H7 (cell line): ENCODE results near the gene SCRN3. TPM values are rescaled to one million over a fixed set of nuclear protein-coding genes. Genes with fewer than 3 reads are reported as not detected.
"Not testable (repeated sequence)": the region's sequence is repeated elsewhere in the genome, so short reads cannot be mapped to it uniquely, and the experiment has no call there.

Source experiments
- DNase-seq: peaks from one replicate; pipeline ENCODE4 v3.0.0; 2012
- H3K27me3 ChIP-seq: 2 replicates; pipeline ENCODE4 v1.6.0; 2011; ENCODE audit warnings: mild to moderate bottlenecking, low read length; ENCODE audit not compliant: control insufficient read depth, insufficient read depth
- H3K36me3 ChIP-seq: replicated peaks from 2 replicates; pipeline ENCODE4 v1.5.1; 2011; ENCODE audit warnings: low read length; ENCODE audit not compliant: control insufficient read depth, insufficient read depth
- H3K4me3 ChIP-seq: 2 replicates; pipeline ENCODE4 v1.5.1; 2011; ENCODE audit warnings: low read depth, mild to moderate bottlenecking, control low read depth, low read length, moderate library complexity; ENCODE audit not compliant: insufficient read depth
- total RNA-seq: library from RNA; depleted of rRNA; stranded (reverse); fragments of >200 nt; shearing (Covaris generic); gene quantifications from 2 replicates; pipeline ENCODE4 v1.2.3, GENCODE V29; 2014; rRNA removed

The SCRN3 gene, protein sequence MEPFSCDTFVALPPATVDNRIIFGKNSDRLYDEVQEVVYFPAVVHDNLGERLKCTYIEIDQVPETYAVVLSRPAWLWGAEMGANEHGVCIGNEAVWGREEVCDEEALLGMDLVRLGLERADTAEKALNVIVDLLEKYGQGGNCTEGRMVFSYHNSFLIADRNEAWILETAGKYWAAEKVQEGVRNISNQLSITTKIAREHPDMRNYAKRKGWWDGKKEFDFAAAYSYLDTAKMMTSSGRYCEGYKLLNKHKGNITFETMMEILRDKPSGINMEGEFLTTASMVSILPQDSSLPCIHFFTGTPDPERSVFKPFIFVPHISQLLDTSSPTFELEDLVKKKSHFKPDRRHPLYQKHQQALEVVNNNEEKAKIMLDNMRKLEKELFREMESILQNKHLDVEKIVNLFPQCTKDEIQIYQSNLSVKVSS
- total RNA-seq, result 12.1 TPM in 2 replicates

DNA sequence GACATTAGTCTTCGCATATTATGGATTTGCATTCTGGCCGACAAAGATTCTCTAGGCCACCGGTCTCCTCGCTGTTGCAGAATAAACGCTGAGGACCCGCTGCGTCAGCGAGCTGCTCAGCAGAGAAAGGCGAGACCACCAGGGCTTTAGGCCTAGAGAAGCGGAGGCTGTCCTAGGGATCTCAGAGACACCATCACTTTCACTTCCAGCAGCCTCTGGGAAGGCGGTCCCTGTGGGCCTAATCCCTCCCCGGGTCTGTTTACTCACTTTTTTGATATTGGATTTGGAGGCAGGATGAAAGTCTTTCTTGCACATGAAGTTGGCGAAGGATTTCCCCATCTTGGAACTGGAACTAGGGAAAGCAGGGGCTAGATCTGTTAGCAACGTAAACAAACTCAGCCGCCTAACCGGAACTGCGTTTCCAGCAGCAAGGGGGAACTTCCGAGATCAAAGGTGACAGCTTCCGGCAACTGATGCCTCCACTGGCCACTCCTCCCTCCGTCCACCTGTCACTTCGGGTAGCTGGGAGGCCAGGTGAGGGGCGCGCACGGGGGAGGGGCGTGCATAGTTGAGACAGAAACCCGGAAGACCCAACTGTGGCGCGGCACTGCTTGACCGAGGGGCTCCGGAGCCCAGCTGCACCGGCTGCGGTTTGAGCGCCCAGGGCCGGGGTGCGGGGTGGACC, at the start of gene SCRN3:
SCRN3 (plus strand) TSS at position 447 of the 685 bp plus-strand sequence. CDS start 2,554 bp downstream, outside the sequence.
- Histone ChIP-seq H3K27me3 (no peaks in the 10 kb centered on the region), H3K36me3 (no peaks in the 10 kb centered on the region), H3K4me3 (peak within 1 kb of the TSS; percentile 65)
- DNase-seq, result peak; percentile 85

DNA sequence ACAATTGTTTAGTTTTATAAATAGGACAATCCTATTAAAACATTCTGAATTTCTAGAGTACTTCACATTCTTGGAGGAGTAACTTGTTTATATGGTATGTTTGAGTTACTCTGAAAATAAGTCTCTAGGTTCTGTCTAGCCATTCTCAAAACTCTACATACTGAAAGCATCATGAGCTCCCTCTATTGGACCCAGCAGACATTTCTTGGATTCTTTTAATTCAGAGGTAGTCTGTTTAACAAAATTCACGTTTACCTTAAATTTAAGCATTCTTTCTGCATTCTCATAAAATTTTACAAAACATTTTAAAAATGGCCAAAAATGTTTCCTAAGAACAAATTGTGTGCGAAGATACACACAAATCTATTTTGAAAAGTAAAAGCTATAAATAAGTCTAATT, 45.5 kb upstream of the SCRN3 start:
- peak; percentile 40 for DNase-seq
- Histone ChIP-seq H3K36me3 (no peaks in the 10 kb centered on the region; the same call in 1 of the 2 replicates), H3K4me3 (no peak overlapping the region), H3K27me3 (no peaks in the 10 kb centered on the region; the same call in 1 of the 2 replicates)

DNA sequence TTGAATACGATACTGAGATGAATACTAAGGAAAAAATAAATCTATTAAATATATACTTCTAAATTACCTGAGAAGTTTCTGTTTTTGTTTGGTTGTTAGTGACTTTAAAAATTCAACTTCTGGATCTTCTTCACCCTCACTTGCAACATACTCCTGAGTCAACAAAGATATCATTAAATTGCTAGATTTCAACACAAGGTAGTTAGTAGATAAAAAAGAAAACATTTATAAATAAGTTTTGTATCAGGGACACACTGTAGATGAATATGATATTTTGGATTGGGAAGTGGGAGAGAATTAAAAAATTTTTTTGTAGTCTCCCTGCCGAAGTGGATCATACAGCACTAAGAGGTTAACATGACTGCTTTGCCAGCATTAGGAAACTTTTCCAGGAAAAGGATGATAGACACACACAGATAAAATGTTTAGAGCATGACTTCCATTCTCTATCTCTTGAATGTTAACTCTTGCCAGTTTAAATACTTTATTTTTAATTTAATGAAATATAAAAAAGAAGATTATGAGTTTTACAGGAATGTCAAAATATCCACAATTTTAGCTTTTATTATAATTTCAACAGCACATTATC, 44.8 kb upstream of the SCRN3 start:
- H3K27me3 ChIP-seq, result no peaks in the 10 kb centered on the region
- no peak for DNase-seq
- H3K4me3 ChIP-seq, result no peak overlapping the region
- no peaks in the 10 kb centered on the region; the same call in 1 of the 2 replicates for H3K36me3 ChIP-seq

DNA sequence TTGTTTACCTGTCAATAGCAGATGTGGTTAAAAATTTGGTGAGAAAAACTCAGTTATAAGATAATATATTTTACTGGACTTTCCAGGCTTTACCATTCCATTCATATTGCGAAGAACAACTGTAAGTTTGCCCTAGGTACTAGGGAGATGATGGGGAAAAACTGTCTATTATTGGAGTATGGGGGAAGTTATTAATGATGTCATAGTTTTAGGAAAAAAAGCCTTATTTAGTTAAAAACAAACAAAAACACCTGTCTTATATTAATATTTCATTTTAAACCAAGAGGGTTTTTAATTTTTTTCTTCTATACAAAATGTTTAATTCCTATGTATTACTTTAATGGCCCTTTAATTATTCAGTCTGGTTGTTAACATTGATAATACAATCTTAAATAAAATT, 42.5 kb upstream of the SCRN3 start:
- DNase-seq, result no peak
- H3K27me3 ChIP-seq, result no peaks in the 10 kb centered on the region
- no peak overlapping the region for H3K4me3 ChIP-seq
- H3K36me3 ChIP-seq, result no peaks in the 10 kb centered on the region; the same call in 1 of the 2 replicates

DNA sequence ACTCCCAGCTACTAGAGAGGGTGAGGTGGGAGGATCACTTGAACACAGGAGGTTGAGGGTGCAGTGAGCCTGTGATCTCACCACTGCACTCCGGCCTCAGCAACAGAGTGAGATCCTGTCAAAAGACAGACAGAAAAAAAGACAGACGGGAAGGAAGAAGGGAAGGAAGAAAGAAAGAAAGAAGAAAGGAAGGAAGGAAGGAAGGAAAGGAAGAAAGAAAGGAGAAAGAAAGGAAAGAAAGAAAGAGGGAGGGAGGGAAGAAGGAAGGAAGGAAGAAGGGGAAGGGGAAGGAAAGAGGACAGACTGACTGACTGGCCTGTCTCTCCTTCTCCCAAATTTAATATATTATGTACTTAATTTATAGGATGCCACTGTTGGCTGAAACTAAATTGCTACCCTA, 39.2 kb upstream of the SCRN3 start:
- H3K36me3 ChIP-seq, result no peaks in the 10 kb centered on the region
- DNase-seq, result no peak
- H3K4me3 ChIP-seq, result no peak overlapping the region
- H3K27me3 ChIP-seq, result no peaks in the 10 kb centered on the region

DNA sequence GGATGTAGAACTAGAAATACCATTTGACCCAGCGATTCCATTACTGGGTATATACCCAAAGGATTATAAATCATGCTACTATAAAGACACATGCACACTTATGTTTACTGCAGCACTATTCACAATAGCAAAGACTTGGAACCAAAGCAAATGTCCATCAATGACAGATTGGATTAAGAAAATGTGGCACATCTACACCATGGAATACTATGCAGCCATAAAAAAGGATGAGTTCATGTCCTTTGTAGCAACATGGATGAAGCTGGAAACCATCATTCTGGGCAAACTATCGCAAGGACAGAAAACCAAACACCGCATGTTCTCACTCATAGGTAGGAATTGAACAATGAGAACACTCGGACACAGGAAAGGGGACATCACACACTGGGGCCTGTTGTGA, 35.9 kb upstream of the SCRN3 start:
- not testable (repeated sequence) for H3K4me3 ChIP-seq, H3K36me3 ChIP-seq, H3K27me3 ChIP-seq, DNase-seq

DNA sequence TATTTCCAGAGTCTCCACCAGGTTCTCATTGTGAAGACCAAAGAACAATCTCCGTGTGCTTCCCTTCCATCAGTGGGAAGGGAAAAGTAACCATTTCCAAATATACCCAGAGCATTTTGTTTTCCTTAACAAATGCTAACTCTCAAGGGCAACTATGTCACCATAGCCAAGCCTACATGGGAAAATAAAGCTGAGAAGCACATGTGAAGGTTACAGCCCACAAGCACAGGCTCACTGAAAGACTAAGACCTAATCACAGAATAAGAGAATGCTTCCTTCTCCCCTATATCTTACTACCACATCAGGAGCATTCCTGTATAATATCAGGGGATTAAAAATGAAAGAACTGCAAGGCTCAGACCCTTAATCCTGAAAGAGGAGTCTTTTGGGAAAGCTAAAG, 32.6 kb upstream of the SCRN3 start:
- DNase-seq, result no peak
- Histone ChIP-seq H3K36me3 (no peaks in the 10 kb centered on the region), H3K27me3 (no peaks in the 10 kb centered on the region), H3K4me3 (no peak overlapping the region)

DNA sequence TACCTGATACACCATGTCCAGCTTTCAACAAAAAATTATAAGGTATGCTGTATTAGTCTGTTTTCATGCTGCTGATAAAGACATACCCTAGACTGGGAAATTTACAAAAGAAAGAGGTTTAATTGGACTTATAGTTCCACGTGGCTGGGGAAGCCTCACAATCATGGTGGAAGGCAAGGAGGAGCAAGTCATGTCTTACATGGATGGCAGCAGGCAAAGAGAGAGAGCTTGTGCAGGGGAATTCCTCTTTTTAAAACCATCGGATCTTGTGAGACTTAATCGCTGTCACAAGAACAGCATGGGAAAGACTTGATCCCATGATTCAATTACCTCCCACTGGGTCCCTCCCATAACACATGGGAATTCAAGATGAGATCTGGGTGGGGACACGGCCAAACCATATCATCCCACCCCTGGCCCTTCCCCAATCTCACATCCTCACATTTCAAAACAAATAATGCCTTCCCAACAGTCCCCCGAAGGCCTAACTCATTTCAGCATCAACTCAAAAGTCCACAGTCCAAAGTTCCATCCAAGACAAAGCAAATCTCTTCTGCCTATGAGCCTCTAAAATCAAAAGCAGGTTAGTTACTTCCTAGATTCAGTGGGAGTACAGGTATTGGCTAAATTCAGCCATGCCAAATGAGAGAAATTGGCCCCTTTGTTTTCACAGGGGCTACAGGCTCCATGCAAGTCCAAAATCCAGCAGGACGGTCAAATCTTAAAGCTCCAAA, 31.9 kb upstream of the SCRN3 start:
- not testable (repeated sequence) for H3K36me3 ChIP-seq, H3K27me3 ChIP-seq, H3K4me3 ChIP-seq, DNase-seq

DNA sequence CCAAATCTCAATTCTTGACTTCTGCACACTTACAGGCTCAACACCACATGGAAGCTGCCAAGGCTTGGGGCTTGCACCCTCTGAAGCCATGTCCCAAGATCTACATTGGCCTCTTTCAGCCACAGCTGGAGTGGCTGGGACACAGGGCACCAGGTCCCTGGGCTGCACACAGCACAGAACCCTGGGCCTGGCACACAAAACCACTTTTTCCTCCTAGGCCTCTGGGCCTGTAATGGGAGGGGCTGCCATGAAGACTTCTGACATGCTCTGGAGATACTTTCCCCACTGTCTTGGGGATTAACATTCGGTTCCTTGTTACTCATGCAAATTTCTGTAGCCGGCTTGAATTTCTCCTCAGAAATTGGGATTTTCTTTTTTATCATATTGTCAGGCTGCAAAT, 30.9 kb upstream of the SCRN3 start:
- no peak for DNase-seq
- Histone ChIP-seq H3K36me3 (no peaks in the 10 kb centered on the region), H3K4me3 (no peak overlapping the region), H3K27me3 (no peaks in the 10 kb centered on the region)

DNA sequence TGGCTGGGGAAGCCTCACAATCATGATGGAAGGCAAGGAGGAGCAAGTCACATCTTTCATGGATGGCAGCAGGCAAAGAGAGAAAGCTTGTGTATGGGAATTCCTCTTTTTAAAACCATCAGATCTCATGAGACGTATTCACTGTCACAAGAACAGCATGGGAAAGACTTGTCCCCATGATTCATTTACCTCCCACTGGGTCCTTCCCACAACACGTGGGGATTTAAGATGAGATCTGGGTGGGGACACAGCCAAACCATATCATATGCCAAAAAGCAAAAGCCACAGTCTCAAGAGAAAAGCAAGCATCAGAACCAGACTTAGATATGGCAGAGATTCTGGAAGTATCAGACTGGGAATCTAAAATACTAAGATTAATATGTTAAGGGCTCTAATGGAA, 30.0 kb upstream of the SCRN3 start:
- Histone ChIP-seq H3K36me3 (peaks cover 2% of the 10 kb centered on the region; the same call in 1 of the 2 replicates), H3K4me3 (no peak overlapping the region), H3K27me3 (no peaks in the 10 kb centered on the region)
- no peak for DNase-seq

DNA sequence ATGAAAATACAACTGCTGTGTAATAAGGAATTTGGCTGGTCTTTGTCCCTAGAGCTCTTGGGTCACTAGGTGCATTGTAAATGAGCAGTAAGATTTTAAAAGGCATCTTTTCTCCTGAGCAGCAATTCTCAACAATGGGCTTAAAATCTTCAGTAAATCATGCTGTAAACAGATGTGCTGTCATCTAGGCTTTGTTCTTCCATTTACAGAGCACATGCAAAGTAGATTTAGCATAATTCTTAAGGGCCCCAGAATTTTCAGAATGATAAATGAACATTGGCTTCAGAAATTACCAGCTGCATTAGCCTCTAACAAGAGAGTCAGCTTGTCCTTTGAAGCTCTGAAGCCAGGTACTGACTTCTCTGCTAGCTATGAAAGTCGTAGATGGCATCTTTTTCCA, 26.8 kb upstream of the SCRN3 start:
- Histone ChIP-seq H3K4me3 (no peak overlapping the region), H3K27me3 (no peaks in the 10 kb centered on the region), H3K36me3 (peaks cover 2% of the 10 kb centered on the region; the same call in 1 of the 2 replicates)
- DNase-seq, result no peak

DNA sequence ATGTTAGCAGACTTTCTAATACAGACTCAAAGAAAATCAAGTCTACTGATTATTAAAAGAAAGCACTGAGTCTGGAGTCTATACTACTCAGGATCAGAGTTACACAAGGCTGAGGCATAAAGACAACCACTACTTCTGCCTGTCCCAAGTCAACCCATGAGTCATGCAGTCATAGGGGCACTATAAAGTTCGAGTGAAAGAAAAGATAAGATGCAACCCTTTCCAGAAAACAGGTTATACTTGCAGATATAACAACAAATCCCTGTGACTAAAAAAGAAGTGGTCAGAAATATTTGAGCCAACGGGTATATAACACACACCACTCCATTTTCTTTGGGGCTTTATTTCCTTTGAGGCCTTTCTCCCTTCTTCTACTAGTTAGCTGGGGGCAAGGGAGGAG, 18.6 kb upstream of the SCRN3 start:
- Histone ChIP-seq H3K27me3 (no peaks in the 10 kb centered on the region), H3K4me3 (no peak overlapping the region), H3K36me3 (no peaks in the 10 kb centered on the region; the same call in 1 of the 2 replicates)
- DNase-seq, result no peak

DNA sequence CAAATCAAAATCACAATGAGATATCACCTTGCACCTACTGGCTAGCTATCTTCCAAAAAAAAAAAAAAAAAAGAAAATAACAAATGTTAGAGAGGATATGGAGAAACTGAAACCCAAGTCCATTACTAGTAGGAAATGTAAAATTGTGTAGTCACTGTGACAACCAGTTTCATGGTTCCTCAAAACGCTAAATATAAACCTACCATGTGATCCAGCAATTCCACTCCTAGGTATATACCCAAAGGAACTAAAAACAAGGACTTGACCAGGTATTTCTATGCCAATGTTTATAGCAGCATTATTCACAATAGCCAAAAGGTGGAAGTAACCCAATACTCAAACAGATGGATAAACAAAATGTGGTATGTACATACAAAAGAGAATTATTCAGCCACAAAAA, 11.7 kb upstream of the SCRN3 start:
- Histone ChIP-seq H3K27me3 (no peaks in the 10 kb centered on the region), H3K4me3 (no peak overlapping the region), H3K36me3 (no peaks in the 10 kb centered on the region; the same call in 1 of the 2 replicates)
- DNase-seq, result no peak

DNA sequence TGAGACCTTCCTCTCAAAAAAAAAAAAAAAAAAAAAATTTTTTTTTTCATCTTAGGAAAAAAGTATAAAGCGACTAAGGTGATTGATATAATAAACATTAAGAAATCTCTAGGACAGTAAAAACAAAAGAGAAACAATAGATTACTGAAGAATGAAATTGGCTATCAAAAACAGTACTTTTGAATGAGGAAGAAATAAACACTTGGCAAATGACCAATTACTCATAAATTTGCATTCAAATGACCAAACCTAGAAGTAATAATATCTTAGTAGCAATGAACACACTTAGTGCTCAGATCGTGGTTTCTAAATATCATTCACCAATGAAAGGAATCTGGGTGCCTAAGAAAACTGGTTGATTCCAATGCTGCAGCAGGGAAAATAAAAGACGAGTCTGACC, 10.3 kb upstream of the SCRN3 start:
- H3K27me3 ChIP-seq, result no peaks in the 10 kb centered on the region
- H3K36me3 ChIP-seq, result no peaks in the 10 kb centered on the region; the same call in 1 of the 2 replicates
- H3K4me3 ChIP-seq, result no peak overlapping the region
- DNase-seq, result no peak
